ENCODE results near the gene WWOX. TPM values are rescaled to one million over a fixed set of nuclear protein-coding genes. Genes with fewer than 3 reads are reported as not detected.

WWOX gene
- total RNA-seq, 1 donor from 2014 or later = 34.9 TPM

GRCh38 chr16:78607022-78607421 lies 507.6 kb downstream of the WWOX start:
- no peaks in the 10 kb centered on the region for H3K36me3 ChIP-seq (ENCODE audit: control insufficient read depth, insufficient read depth, low read length)
- no peak for DNase-seq (ENCODE audit: low read depth)
- no peak for TF ChIP-seq CTCF (IDR thresholded peaks at IDR 0.05; ENCODE audit: insufficient read depth, low read length, poor library complexity, severe bottlenecking)
- no peak overlapping the region for H3K4me3 ChIP-seq (ENCODE audit: low read depth, low read length)
- no peaks in the 10 kb centered on the region for H3K27me3 ChIP-seq (ENCODE audit: control insufficient read depth, insufficient read depth, low read length)

GRCh38 chr16:78607465-78607864 lies 508.0 kb downstream of the WWOX start:
- no peaks in the 10 kb centered on the region for H3K27me3 ChIP-seq (ENCODE audit: control insufficient read depth, insufficient read depth, low read length)
- no peak overlapping the region for H3K4me3 ChIP-seq (ENCODE audit: low read depth, low read length)
- no peaks in the 10 kb centered on the region for H3K36me3 ChIP-seq (ENCODE audit: control insufficient read depth, insufficient read depth, low read length)
- no peak for DNase-seq (ENCODE audit: low read depth)
- no peak for TF ChIP-seq CTCF (IDR thresholded peaks at IDR 0.05; ENCODE audit: insufficient read depth, low read length, poor library complexity, severe bottlenecking)

GRCh38 chr16:78608305-78608776 lies 508.9 kb downstream of the WWOX start:
- TF ChIP-seq CTCF (IDR thresholded peaks at IDR 0.05; ENCODE audit: insufficient read depth, low read length, poor library complexity, severe bottlenecking) = no peak
- H3K36me3 ChIP-seq (ENCODE audit: control insufficient read depth, insufficient read depth, low read length) = no peaks in the 10 kb centered on the region

GRCh38 chr16:78609402-78610274 lies 510.2 kb downstream of the WWOX start:
- no peak for TF ChIP-seq CTCF (IDR thresholded peaks at IDR 0.05; ENCODE audit: insufficient read depth, low read length, poor library complexity, severe bottlenecking)
- H3K27me3 ChIP-seq (ENCODE audit: control insufficient read depth, insufficient read depth, low read length) = no peaks in the 10 kb centered on the region
- no peaks in the 10 kb centered on the region for H3K36me3 ChIP-seq (ENCODE audit: control insufficient read depth, insufficient read depth, low read length)
- no peak for DNase-seq (ENCODE audit: low read depth)
- no peak overlapping the region for H3K4me3 ChIP-seq (ENCODE audit: low read depth, low read length)

More at GRCh38 chr16:78608305-78608776, 508.9 kb downstream of the WWOX start:
- Histone ChIP-seq H3K27me3 (ENCODE audit: control insufficient read depth, insufficient read depth, low read length) (no peaks in the 10 kb centered on the region), H3K4me3 (ENCODE audit: low read depth, low read length) (no peak overlapping the region)
- DNase-seq (ENCODE audit: low read depth) = no peak

GRCh38 chr16:78611318-78611717 lies 511.9 kb downstream of the WWOX start:
- Histone ChIP-seq H3K4me3 (ENCODE audit: low read depth, low read length) (no peak overlapping the region), H3K27me3 (ENCODE audit: control insufficient read depth, insufficient read depth, low read length) (no peaks in the 10 kb centered on the region)

More at GRCh38 chr16:78611318-78611717, 511.9 kb downstream of the WWOX start:
- TF ChIP-seq CTCF (IDR thresholded peaks at IDR 0.05; ENCODE audit: insufficient read depth, low read length, poor library complexity, severe bottlenecking) = no peak
- no peak for DNase-seq (ENCODE audit: low read depth)
- no peaks in the 10 kb centered on the region for H3K36me3 ChIP-seq (ENCODE audit: control insufficient read depth, insufficient read depth, low read length)

Measured in kidney epithelial cell (primary cell).